ENCODE results near the gene HMCN2. TPM values are rescaled to one million over a fixed set of nuclear protein-coding genes. Genes with fewer than 3 reads are reported as not detected.
A peak's percentile ranks its signal among the peaks of the same experiment; 100 is the strongest.

HMCN2 gene
- total RNA-seq, 1 donor from 2014 or later: 7.3 TPM

- intact Hi-C loops (cut with micrococcal nuclease): no loop called here
- DNase-seq (peak; percentile 26), ATAC-seq (no peak)
Measured at GRCh38 chr9:130286072-130286770, 20.7 kb downstream of the HMCN2 start.

GRCh38 chr9:130286781-130287428, 21.3 kb downstream of the HMCN2 start:
- intact Hi-C loops (cut with micrococcal nuclease): no loop called here
- peak; percentile 32 for DNase-seq
- peak; percentile 14 for ATAC-seq

GRCh38 chr9:130287736-130288135, 22.2 kb downstream of the HMCN2 start:
- DNase-seq (peak; percentile 35), ATAC-seq (peak; percentile 10)
- intact Hi-C loops (cut with micrococcal nuclease): no loop called here

GRCh38 chr9:130288393-130288792, 22.8 kb downstream of the HMCN2 start:
- peak; percentile 35 for ATAC-seq
- peak; percentile 37 for DNase-seq

GRCh38 chr9:130288926-130289690, 23.5 kb downstream of the HMCN2 start:
- ATAC-seq (no peak), DNase-seq (peak; percentile 30)
- intact Hi-C loops (cut with micrococcal nuclease): no loop called here

More at GRCh38 chr9:130288393-130288792, 22.8 kb downstream of the HMCN2 start:
- intact Hi-C loops (cut with micrococcal nuclease): no loop called here

- ATAC-seq (peak; percentile 27), DNase-seq (peak; percentile 54)
- intact Hi-C loops (cut with micrococcal nuclease): no loop called here
Measured at GRCh38 chr9:130289711-130290241, 24.2 kb downstream of the HMCN2 start.

- peak; percentile 69 for DNase-seq
- ATAC-seq: peak; percentile 63
- intact Hi-C loops (cut with micrococcal nuclease): no loop called here
Measured at GRCh38 chr9:130290291-130291181, 25.0 kb downstream of the HMCN2 start.

- intact Hi-C loops (cut with micrococcal nuclease): no loop called here
- DNase-seq (no peak), ATAC-seq (no peak)
Measured at GRCh38 chr9:130291474-130291873, 25.9 kb downstream of the HMCN2 start.

GRCh38 chr9:130292106-130292505, 26.5 kb downstream of the HMCN2 start:
- peak; percentile 37 for DNase-seq
- ATAC-seq: no peak
- intact Hi-C loops (cut with micrococcal nuclease): no loop called here

GRCh38 chr9:130294664-130295063, 29.1 kb downstream of the HMCN2 start:
- no peak for ATAC-seq
- intact Hi-C loops (cut with micrococcal nuclease): no loop called here
- DNase-seq: no peak

- ATAC-seq (no peak), DNase-seq (peak; percentile 15)
- intact Hi-C loops (cut with micrococcal nuclease): no loop called here
Measured at GRCh38 chr9:130295431-130295830, 29.9 kb downstream of the HMCN2 start.

- ATAC-seq (no peak), DNase-seq (no peak)
- intact Hi-C loops (cut with micrococcal nuclease): no loop called here
Measured at GRCh38 chr9:130295945-130296782, 30.6 kb downstream of the HMCN2 start.

GRCh38 chr9:130296783-130297055, 31.2 kb downstream of the HMCN2 start:
- intact Hi-C loops (cut with micrococcal nuclease): no loop called here
- DNase-seq (no peak), ATAC-seq (no peak)

- DNase-seq (peak; percentile 30), ATAC-seq (peak; percentile 34)
- intact Hi-C loops (cut with micrococcal nuclease): no loop called here
Measured at GRCh38 chr9:130297371-130297770, 31.8 kb downstream of the HMCN2 start.

- intact Hi-C loops (cut with micrococcal nuclease): no loop called here
- DNase-seq: peak; percentile 21
- no peak for ATAC-seq
Measured at GRCh38 chr9:130298662-130299279, 33.2 kb downstream of the HMCN2 start.

GRCh38 chr9:130299785-130300615, 34.4 kb downstream of the HMCN2 start:
- ATAC-seq (no peak), DNase-seq (peak; percentile 18)
- intact Hi-C loops (cut with micrococcal nuclease): no loop called here

- ATAC-seq (no peak), DNase-seq (peak; percentile 9)
- intact Hi-C loops (cut with micrococcal nuclease): no loop called here
Measured at GRCh38 chr9:130300739-130301138, 35.2 kb downstream of the HMCN2 start.

Data from left ventricle myocardium superior (tissue), 1 donor.